GM21723 (cell line): ENCODE results near the gene GZF1.

ENCODE experiments used
- ATAC-seq: cut with Tn5 transposase; IDR thresholded peaks from one replicate; pipeline ENCODE4 v1.9.1; 2021; ENCODE audit warnings: mild to moderate bottlenecking, moderate library complexity; ENCODE audit not compliant: unreplicated experiment

Gene GZF1

GRCh38 chr20:23368316-23369071, 6.5 kb downstream of the GZF1 start:
- no peak for ATAC-seq

DNA sequence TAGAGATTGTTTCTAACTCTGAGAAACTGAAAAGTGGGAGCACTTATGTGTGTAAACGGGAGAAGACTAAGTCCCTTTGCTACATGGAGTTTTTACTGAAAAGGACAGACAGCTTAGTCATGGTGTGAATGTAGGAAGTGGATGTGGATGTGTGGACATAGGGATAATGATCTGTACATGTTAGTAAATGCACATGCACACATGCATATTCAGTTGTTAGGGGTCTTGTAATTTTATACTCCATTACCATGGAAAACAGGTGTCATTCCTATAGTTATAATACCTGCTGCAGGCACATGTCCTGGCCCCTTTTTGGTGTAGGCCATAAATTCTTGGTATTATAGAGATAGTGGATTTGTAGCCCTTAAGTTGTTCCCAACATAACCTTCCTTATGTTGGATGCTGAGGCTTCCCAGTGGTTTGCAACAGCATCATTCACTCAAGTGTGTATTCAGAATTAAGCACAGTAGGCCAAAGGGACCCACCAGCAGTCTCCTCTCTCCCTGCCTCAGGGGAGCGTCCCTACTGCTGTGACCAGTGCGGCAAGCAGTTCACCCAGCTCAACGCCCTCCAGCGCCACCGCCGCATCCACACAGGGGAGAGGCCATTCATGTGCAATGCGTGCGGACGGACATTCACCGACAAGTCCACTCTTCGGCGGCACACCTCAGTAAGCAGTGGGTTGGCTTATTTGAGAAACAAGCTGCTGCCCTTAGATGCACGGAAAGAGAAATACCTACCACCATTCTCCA, 7.3 kb downstream of the GZF1 start:
- ATAC-seq: no peak

DNA sequence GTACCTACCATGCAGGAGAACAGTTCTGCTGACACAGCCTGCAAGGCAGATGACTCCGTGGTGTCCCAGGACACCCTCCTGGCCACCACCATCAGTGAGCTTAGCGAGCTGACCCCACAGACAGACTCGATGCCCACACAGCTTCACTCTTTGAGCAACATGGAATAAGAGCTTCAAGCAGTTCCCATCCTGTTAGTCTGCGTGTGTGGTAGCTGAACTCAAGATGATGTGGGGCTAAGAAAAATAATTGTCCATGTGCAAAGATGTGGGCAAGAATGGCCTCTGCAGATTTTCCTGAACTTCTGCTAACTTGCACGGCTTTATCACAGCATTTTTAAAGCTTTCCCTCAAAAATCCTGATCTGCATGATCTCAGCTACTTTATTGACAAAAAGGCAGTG, 8.3 kb downstream of the GZF1 start:
- ATAC-seq: no peak

DNA sequence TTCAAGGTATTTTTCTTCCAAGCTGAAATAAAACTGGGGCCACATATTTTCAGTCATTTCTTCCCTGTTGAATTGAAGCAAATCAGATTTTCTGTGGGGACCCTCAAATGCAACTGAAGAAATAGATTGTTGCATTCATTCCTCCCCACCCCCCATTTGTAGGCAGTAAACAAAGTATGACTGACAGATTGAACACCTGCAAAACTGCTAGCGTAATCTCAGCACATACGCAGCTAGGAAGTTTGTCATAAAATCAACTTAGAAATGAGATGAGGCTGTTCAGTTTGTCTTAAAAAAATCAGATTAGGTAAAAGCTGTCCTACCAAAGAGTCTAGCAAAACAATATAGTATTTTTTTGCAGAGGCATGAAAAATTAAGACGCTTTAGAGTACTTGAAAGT, 8.9 kb downstream of the GZF1 start:
- ATAC-seq: no peak

DNA sequence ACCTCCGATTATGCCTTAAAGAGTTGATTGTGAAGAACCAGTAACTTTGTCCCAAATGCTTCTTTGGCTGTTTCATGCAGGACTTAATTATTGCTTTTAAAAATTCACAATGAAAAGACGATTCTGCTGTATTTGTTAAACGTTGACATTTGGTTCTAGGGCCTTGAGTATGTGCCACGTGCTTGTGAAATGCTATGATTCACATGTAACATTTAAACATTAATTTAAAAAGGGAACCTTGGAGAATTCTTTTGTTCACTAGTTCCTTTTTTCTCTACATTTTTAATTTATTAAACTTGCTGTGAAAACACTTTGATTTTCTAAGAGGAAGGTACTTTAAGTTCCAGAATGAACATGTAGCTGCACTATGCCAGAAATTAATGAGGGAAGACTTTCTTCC, 9.5 kb downstream of the GZF1 start:
- no peak for ATAC-seq

DNA sequence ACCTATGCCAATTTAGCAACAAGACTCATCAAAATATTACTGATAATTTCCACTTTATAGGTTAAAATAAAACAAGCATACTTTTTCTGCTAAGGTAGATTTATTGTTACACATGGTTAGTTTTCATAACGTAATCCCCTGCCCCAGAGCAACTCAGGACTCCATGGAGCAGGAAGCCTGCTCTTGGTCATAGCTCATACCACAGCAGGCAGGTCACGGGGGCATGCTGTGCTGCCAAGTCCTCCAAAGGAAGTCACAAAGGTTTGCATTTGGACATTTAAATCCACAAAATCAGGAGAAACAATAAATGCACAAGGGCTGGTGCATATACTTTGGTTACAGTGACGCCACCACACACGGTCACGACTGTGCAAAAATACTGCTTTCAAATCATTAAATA, 12.5 kb downstream of the GZF1 start:
- no peak for ATAC-seq

DNA sequence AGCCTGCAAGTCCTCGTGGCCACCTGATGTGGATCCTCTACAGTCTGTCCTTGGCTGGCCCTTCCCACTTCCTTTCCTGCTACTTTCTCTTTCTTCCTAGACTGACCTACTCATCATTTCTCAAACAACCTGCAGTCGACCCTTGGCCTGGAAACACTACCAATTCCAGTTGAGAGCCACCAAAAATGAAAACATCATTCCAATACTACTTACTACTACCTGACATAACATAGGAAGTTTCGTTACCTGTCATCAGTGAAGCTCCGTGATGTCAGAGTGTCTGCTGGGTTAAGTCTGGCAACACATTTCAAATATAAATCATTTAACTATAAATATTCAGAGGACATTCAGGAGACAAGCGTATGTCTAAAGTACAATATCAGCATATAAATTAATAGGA, 13.8 kb downstream of the GZF1 start:
- ATAC-seq: no peak

DNA sequence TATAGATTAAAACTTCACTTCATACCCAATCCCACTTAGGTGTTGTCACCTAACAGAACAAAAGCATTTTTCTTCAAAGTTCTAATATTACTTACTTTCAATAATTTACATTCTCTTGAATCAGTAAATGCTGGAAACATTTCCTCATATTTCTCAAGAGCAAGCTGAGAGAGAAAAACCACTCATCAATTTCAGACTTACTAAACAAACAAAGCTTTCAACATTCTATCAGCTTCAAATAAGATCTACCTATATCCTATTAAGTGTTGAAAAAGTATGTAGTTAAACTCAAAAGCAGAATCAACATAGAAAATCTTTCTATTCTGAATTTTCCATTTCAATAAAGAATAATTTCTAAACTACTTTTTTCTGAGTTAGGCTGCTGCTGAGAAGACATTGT, 17.8 kb downstream of the GZF1 start:
- no peak for ATAC-seq

- ATAC-seq: no peak
Measured at GRCh38 chr20:23381876-23382275, 19.9 kb downstream of the GZF1 start.

DNA sequence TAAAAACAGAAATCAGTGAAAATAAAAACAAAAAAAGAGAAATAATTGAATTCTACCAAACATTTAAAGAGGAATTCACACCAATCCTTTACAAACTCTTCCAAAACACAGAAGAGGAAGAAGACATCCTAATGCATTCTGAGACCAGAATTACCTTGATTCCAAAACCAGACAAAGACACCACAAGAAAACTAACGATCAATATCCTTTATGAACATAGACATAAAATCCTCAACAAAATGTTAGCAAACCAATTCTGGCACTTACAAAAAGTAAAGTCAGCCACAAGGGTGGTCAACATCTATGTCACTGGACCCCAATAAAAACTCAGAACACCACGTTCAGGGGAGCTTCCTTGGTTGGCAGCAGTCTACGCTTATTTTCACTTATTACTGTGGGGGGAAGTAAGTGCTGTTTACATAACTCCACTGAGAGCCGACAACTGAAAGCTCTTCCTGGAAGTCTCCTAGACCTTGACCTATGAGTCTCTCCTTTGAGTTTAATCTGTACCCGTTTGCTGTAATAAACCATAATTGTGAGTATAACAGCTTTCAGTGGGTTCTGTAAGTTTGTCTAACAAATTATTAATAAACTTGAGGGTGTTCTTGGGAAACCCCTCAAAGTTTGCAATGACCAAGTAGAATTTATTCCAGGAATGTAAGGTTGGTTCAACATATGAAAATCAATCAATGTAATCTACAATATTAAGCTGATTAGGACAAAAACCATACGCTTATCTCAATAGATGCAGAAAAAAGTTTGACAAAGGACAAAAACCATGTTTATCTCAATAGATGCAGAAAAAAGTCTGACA, 24.5 kb downstream of the GZF1 start:
- ATAC-seq: no peak

GRCh38 chr20:23387118-23387443, 25.1 kb downstream of the GZF1 start:
- no peak for ATAC-seq

DNA sequence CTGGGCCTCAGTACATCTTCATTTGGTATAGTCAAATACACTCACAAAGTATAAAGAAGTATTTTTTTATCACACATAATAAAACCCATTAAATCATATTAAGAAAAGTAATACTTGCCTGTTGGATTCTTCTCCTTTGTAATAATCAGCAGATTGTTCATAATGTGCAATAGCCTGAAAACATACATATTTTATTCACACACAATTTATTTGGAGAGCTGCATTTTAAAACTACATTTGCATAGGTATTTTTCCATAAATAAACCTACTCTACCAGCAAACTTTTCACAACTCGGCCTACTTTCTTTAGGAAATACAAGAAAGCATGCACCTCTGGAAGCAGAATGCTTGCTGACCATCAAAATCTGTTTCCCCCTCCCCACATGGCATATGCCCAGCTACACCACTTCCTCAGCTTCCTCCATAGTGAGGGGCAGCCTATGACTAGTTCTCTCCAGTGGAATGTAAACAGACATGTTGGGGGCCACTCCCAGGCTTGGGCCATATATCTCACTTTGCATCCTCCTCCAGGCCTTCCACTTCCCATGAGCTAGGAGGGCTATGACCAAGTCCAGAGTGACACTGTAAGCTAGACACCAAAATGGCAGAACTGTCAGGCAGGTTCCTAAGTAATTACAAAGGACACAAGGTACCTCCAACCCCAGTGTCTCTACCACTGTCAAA, 28.3 kb downstream of the GZF1 start:
- no peak for ATAC-seq

DNA sequence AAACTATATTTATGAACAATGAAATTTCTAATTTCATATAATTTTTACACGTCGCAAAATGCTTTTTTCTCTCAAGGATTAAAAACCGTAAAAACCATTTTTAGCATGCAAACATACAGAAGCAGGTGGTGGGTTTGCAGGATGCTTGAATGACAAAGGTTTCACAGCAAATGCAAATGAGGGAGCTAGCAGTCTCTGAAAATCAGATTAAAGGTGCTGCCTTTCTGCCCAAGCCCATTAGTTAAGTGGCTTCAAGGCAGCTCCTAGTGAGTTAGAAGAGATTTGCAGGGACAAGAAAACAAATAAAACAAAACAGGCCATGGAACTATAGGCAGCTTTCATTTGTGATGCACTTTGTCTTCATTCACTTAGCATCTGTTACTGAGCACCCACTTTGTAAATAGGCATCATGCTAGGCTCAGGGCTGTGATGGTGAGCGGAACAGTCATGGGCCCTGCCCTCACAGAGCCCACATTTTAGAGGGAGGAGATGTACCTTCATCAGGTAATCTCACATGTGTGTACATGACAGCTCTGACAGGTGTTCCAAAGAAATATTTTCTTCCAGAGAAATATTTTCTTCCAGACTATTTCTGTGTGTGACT, 29.8 kb downstream of the GZF1 start:
- no peak for ATAC-seq

DNA sequence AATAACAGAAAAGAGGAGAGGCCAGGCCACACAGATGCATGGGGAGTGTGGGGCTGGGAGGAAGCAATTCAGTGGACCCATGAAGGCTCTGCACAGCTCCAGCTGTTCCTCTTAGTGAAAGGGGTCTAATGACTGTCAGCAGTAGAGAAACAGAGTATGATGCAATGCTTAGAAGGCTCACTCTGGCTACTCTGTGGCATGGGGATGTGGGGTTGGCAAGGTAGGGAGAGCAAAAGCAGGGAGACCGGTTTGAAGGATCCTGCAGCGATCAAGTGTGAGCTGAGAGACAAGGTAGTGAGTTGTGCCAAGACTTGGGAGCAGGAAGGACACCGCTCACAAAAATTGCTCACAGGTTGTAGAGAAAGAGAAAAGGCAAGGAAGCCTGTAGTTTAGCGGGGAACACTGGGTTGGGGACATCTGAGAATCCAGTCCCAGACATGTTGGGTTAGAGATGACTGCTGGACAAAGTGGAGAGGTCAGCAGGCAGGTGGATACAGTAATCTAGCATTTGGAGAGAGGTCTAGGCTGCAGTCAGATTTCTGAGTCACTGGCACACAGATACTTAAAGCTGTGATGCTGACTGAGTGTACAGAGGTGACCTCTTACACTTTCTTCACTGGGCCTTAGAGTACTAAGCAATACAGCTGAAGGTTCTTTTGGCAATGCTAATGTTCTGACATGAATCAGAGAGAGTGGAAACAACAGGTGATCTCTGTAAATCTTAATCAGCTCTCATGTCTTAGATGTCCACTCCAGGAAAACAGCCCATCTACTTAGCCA, 32.2 kb downstream of the GZF1 start:
- ATAC-seq: no peak

DNA sequence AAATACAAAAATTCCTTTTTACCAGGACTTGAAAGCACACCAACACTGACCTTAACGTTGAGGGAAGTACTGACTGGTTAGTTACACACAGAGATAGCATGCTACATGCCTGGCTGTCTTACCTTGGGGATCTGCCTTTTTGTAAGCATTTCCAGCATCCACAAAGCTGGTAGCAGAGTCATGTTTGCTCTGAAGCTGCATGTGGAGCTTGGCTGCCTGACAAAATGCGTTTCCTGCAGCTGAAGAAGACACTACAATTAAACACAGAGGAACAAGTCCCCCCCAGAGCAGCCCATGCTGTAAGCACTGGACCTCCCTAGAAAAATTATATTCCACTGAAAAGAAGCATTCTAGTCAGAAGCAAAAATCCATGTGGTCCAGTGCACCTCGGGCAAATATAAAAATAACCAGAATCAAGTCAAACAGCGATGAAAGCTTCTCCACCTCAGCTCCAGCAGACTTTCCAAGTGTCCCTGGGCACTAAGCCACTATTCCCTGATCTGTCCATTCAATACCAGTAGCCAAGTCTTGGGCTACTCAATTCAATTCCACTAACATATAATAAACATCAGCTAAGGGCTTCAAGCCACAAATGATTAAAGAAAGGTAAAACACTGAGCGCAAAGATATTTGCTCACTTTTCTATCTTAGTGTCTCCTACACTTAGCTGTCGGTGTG, 35.1 kb downstream of the GZF1 start:
- ATAC-seq: no peak

GRCh38 chr20:23397961-23398360, 36.0 kb downstream of the GZF1 start:
- ATAC-seq: no peak

DNA sequence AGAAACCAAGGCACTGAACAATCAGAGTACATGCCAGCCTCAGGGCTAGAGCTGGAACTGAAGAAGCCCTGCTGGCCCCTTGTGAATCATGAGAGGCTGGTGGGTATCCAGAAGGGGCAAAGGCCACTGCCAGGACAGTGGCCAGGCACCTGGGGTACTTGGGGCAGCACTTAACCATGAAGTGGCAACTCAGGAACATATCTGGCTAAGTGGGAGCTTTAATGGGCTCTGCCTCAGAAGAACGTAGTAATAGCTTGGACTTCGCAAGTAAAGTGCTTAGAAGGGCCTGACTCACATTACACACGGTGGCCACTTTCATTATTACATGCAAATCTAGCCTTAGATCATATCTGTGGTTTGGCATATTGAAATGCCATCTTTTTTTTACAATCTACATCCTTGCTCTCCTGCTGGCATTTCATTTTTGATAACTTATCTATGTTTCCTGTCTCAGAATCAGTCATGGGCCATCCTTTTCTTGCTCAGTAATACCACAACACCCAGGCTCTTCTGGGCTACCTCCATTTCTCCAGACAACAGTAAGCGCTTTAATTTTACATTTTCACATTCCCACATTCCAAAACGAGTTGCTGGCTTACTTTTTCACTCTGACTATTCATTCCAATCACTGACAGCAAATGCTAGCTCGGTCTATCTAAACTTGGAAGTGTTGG, 37.7 kb downstream of the GZF1 start:
- ATAC-seq: no peak

GRCh38 chr20:23401051-23401450, 39.1 kb downstream of the GZF1 start:
- no peak for ATAC-seq

GRCh38 chr20:23403751-23404150, 41.8 kb downstream of the GZF1 start:
- ATAC-seq: no peak
